OCI-LY1 (cell line): Measurements from ENCODE around the gene NR0B2.

ENCODE experiments used
- H2AFZ ChIP-seq: fragments of 200-600 bp; sonication (generic), shearing (Covaris generic); 2 replicates; pipeline ENCODE4 v1.6.0; 2014; ENCODE audit warnings: antibody characterized with exemption, mild to moderate bottlenecking, low read length
- H3F3A ChIP-seq: fragments of 200-600 bp; sonication (generic), shearing (Covaris generic); 2 replicates; pipeline ENCODE4 v1.6.0; 2014; ENCODE audit warnings: mild to moderate bottlenecking, antibody characterized with exemption, low read length, moderate library complexity; ENCODE audit not compliant: insufficient read depth
- H3K27ac ChIP-seq: fragments of 200-600 bp; sonication (generic); 2 replicates; pipeline ENCODE4 v1.5.1; 2014; ENCODE audit warnings: low read length, mixed run types, mild to moderate bottlenecking, low read depth; ENCODE audit not compliant: poor library complexity, severe bottlenecking
- H3K27me3 ChIP-seq: fragments of 200-600 bp; sonication (generic); 2 replicates; pipeline ENCODE4 v1.6.0; 2014; ENCODE audit warnings: antibody characterized with exemption, mild to moderate bottlenecking, low read length, moderate library complexity; ENCODE audit not compliant: insufficient read depth
- H3K36me3 ChIP-seq: fragments of 200-600 bp; sonication (generic); 2 replicates; pipeline ENCODE4 v1.6.1; 2014; ENCODE audit warnings: mild to moderate bottlenecking, antibody characterized with exemption, low read length, moderate library complexity, mixed read lengths; ENCODE audit not compliant: insufficient read depth
- H3K4me1 ChIP-seq: fragments of 200-600 bp; sonication (generic); 2 replicates; pipeline ENCODE4 v1.5.1; 2014; ENCODE audit warnings: mild to moderate bottlenecking, low read length, moderate library complexity; ENCODE audit not compliant: insufficient read depth, severe bottlenecking
- H3K4me2 ChIP-seq: fragments of 200-600 bp; sonication (generic), shearing (Covaris generic); 2 replicates; pipeline ENCODE4 v1.6.1; 2014; ENCODE audit warnings: low read length
- H3K4me3 ChIP-seq: fragments of 200-600 bp; sonication (generic); 2 replicates; pipeline ENCODE4 v1.5.1; 2014; ENCODE audit warnings: low read length, low read depth, mild to moderate bottlenecking, mixed read lengths; ENCODE audit not compliant: poor library complexity, severe bottlenecking
- H3K79me2 ChIP-seq: fragments of 200-600 bp; shearing (Covaris generic); 2 replicates; pipeline ENCODE4 v1.6.1; 2016; ENCODE audit warnings: mixed run types, low read length, mixed read lengths; ENCODE audit not compliant: insufficient read depth
- H3K9ac ChIP-seq: fragments of 200-600 bp; sonication (generic), shearing (Covaris generic); 2 replicates; pipeline ENCODE4 v1.6.1; 2014; ENCODE audit warnings: mild to moderate bottlenecking, low read length, mixed read lengths
- H3K9me2 ChIP-seq: fragments of 200-600 bp; sonication (generic), shearing (Covaris generic); 2 replicates; pipeline ENCODE4 v1.6.1; 2014; ENCODE audit warnings: low read depth, mild to moderate bottlenecking, low read length, mixed read lengths
- H3K9me3 ChIP-seq: fragments of 200-600 bp; shearing (Covaris generic); 2 replicates; pipeline ENCODE4 v1.6.1; 2014; ENCODE audit warnings: low read length, mixed read lengths
- H4K20me1 ChIP-seq: fragments of 200-600 bp; sonication (generic), shearing (Covaris generic); 2 replicates; pipeline ENCODE4 v1.6.0; 2016; ENCODE audit warnings: mild to moderate bottlenecking, low read length; ENCODE audit not compliant: insufficient read depth
- EZH2 ChIP-seq: fragments of 200-600 bp; sonication (generic), shearing (Covaris generic); IDR thresholded peaks from 2 replicates; pipeline ENCODE4 v1.8.0; 2017; ENCODE audit warnings: borderline replicate concordance, mixed run types, mild to moderate bottlenecking, antibody characterized with exemption, low read length, moderate library complexity, mixed read lengths
- TF ChIP-seq, protein P1 (sequence below): fragments of 200-600 bp; sonication (generic), shearing (Covaris generic); IDR thresholded peaks from 2 replicates; pipeline ENCODE4 v1.5.1; 2017; ENCODE audit warnings: mild to moderate bottlenecking, antibody characterized with exemption, low read length, moderate library complexity, mixed read lengths

Gene NR0B2

DNA sequence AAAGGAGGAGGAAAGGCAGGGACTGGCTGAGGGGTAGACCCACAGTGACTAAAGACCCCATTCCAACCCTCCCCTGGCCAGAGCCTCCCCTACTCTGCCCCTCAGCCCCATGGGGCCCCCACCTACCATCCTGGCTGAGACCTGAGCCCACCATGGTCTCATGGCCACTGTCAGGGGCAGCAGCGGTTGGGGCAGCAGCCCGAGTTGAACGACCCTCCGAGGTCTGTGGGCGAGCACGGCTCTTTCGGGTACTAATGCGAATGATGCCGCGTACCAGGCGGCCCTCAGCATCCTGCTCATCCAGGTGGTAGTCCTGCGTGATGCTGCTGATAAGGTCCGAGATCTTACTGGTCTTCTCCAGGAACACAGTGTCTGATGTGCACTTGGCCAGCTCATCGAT, 37.4 kb upstream of the NR0B2 start:
- no peaks in the 10 kb centered on the region for H4K20me1 ChIP-seq
- H3K9ac ChIP-seq = no peak overlapping the region
- no peak overlapping the region for H3K4me3 ChIP-seq
- TF ChIP-seq, protein P1, sequence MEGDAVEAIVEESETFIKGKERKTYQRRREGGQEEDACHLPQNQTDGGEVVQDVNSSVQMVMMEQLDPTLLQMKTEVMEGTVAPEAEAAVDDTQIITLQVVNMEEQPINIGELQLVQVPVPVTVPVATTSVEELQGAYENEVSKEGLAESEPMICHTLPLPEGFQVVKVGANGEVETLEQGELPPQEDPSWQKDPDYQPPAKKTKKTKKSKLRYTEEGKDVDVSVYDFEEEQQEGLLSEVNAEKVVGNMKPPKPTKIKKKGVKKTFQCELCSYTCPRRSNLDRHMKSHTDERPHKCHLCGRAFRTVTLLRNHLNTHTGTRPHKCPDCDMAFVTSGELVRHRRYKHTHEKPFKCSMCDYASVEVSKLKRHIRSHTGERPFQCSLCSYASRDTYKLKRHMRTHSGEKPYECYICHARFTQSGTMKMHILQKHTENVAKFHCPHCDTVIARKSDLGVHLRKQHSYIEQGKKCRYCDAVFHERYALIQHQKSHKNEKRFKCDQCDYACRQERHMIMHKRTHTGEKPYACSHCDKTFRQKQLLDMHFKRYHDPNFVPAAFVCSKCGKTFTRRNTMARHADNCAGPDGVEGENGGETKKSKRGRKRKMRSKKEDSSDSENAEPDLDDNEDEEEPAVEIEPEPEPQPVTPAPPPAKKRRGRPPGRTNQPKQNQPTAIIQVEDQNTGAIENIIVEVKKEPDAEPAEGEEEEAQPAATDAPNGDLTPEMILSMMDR = no peak
- TF ChIP-seq EZH2 = no peak
- H3K36me3 ChIP-seq = peaks cover 14% of the 10 kb centered on the region
- no peaks in the 10 kb centered on the region for H3F3A ChIP-seq
- peaks cover 4% of the 10 kb centered on the region; the same call in 1 of the 2 replicates for H3K9me3 ChIP-seq
- H2AFZ ChIP-seq = no peak overlapping the region
- H3K4me1 ChIP-seq = no peaks in the 10 kb centered on the region
- no peaks in the 10 kb centered on the region for H3K79me2 ChIP-seq
- H3K9me2 ChIP-seq = no peaks in the 10 kb centered on the region
- no peak overlapping the region for H3K4me2 ChIP-seq
- H3K27ac ChIP-seq = no peak overlapping the region
- no peaks in the 10 kb centered on the region for H3K27me3 ChIP-seq

DNA sequence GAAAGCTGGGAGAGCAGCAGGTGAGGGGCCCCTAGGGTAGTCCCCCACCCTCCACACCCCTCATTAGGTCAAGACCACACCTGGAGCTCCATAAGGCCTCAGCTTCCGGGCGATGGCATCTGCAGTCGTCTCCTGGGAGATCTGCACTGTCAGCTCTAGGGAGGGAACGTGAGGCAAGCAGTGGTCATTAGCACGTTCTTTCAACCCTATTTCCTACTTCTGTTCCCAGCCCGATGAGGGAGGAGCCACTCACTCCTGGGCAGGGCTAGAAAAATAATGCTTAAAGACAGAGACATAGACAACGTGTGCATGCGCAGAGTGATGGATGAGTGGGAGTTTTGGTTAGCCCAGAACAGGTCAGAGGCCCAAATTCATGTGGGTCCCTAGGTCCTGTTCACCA, 36.8 kb upstream of the NR0B2 start:
- Histone ChIP-seq H3K9me2 (no peaks in the 10 kb centered on the region), H3F3A (no peaks in the 10 kb centered on the region), H3K4me2 (no peak overlapping the region), H4K20me1 (no peaks in the 10 kb centered on the region), H3K9me3 (no peaks in the 10 kb centered on the region), H3K4me3 (no peak overlapping the region), H2AFZ (no peak overlapping the region), H3K9ac (no peak overlapping the region), H3K36me3 (peaks cover 18% of the 10 kb centered on the region), H3K79me2 (no peaks in the 10 kb centered on the region), H3K4me1 (no peaks in the 10 kb centered on the region), H3K27ac (no peak overlapping the region), H3K27me3 (no peaks in the 10 kb centered on the region)
- TF ChIP-seq, protein P1 = no peak
- no peak for TF ChIP-seq EZH2

DNA sequence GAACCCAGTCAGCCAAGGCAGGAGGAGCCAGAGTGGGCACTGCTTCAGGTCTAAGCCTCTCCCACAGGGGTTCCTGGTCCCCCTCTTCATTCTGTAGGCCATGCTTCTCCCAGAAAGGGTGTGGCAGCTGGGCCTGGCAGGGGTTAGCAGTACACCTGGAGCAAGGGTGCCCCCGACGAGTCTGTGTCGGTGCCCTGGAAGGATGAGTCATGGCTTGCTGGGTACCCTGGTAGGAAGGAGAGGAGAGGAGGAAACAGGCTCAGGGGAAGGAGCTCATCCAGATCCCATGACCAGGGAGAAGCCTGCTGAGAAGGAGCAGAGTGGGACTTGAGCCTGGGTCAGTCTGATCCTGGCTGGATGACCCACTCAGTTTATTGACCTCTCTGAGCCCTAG, 36.1 kb upstream of the NR0B2 start:
- Histone ChIP-seq H3K36me3 (peaks cover 25% of the 10 kb centered on the region), H4K20me1 (no peaks in the 10 kb centered on the region), H3K9ac (no peak overlapping the region), H3K9me3 (no peaks in the 10 kb centered on the region), H3K9me2 (no peaks in the 10 kb centered on the region), H3F3A (no peaks in the 10 kb centered on the region), H2AFZ (no peak overlapping the region), H3K79me2 (no peaks in the 10 kb centered on the region), H3K4me3 (no peak overlapping the region), H3K27ac (no peak overlapping the region), H3K27me3 (no peaks in the 10 kb centered on the region), H3K4me2 (no peak overlapping the region), H3K4me1 (no peaks in the 10 kb centered on the region)
- TF ChIP-seq, protein P1 = no peak
- no peak for TF ChIP-seq EZH2
